Measurements from ENCODE around the gene OTOR.

The OTOR gene

GRCh38 chr20:16748308-16748900, at the start of gene OTOR:
OTOR (plus strand) TSS chr20:16748358; CDS start chr20:16748402, 44 bp downstream.
- no peak for DNase-seq

DNA sequence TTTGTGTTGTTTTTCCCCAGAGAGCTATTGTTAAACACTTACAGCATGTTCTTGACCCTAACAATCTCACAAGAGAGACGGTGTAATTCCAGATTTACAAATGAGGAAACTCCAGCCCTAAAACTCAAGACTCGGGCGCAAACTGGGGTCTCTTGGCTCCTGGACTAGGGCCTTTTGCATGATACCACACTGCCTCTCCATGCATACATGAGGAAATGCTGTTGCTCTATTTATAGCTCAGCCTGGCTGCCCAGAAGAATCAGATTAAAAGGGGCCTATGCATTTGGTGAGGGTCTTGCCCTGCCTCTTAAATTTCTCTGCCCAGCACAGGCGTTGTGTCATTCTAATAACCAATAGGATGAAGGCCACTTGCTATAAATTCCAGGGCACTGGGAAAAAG, 48.9 kb upstream of the OTOR start:
- DNase-seq = no peak

DNA sequence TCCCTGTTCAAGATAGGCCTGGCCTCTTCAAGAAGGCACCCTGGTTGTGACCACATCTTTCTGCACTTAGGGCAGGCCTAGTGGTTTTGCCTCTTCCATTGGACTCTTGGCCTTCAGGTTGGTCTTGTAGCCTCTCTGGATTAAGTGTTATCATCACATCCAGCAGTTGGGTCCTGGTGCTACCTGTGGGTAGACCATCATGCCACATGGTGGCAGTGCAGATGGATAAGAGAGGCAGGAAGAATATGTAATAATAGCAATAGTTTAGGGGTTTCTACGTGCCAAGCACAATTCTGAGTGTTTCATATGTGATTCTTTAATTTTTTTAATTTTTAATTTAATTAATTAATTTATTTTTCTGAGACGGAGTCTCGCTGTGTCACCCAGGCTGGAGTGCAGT, 46.9 kb upstream of the OTOR start:
- peak; percentile 23 for DNase-seq

DNA sequence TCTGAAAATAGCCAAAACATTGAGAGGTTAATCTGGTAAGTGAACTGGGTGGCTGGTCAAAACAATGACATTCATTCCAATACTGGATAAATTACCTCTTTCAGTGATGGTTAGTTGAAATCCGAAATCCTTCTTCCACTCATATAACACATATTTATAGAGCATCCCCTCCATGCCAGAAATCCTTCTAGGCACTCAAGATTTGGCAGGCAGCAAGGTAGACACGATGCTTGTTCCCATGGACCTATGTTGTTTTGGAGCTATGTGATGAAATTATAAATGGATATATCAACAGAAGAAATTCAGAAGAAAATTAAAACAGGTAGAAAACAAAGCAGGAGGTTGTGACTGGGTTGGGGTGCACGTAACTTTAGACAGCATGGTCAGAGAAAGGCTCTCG, 44.6 kb upstream of the OTOR start:
- DNase-seq = no peak

- peak; percentile 7 for DNase-seq
Measured at GRCh38 chr20:16707674-16708073, 40.5 kb upstream of the OTOR start.

DNA sequence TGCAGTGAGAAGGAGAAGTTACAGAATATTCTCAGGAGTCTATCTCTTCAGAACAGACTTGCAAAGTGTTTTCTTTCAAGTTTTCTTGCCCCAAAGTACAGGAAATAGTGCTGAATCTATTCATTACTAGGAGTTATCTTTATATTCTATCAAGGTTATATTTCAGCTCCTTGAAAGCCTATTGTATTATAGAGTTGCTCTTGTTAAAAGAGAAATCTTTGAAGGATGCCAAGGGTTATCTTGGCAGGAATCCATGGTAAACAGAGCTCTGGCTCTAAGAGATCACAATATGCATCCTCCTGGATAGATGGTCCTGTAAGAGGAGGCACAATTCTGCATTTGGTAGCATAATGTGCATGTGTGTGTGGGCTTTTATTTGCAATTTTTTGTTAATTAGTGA, 39.6 kb upstream of the OTOR start:
- DNase-seq = no peak

- no peak for DNase-seq
Measured at GRCh38 chr20:16709017-16709416, 39.1 kb upstream of the OTOR start.

GRCh38 chr20:16710781-16711180, 37.4 kb upstream of the OTOR start:
- DNase-seq = no peak

- no peak for DNase-seq
Measured at GRCh38 chr20:16711661-16712258, 36.4 kb upstream of the OTOR start.

DNA sequence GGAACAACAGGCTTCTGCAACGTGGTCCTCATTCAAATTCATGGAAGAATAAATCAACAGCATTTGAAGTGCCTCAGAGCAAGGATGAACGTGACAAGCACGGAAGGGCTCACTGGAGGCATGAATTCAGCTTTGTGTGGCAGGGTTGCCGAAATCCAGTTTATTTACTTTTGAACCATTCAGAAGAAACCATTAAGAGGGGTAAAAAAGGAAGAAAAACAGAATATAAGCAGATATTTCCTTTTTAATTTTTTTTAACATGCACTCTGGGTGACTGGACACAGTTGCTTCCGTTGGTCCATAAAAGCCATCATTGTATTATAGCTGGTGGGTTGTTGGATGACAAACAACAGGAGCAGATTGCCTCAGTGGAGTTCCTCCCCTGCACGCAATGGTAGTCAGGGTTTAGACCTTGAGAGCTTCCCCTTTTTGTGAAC, 35.6 kb upstream of the OTOR start:
- DNase-seq = no peak

GRCh38 chr20:16713066-16713465, 35.1 kb upstream of the OTOR start:
- DNase-seq = no peak

GRCh38 chr20:16714242-16714641, 33.9 kb upstream of the OTOR start:
- DNase-seq = no peak

DNA sequence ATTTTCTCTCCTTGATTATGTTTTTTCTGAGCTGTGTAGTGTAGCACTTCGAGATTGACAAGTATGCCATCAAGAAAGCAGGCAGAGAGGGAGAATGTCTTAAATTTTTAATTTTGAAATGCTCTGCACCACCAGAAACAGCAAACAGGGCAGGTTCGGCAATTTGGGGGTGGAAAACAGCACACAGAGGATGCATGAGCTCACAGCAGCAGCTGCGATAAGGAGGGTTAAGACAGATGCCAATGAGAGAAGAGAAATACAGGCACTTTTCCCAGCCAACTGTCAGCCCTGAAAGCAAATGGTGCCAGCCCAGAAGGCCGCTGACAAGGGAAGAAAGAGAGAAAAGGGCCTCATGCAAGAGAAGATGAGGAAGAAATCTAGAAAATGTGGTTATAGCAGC, 33.4 kb upstream of the OTOR start:
- no peak for DNase-seq

GRCh38 chr20:16719421-16719820, 28.7 kb upstream of the OTOR start:
- DNase-seq = no peak

- DNase-seq = no peak
Measured at GRCh38 chr20:16729080-16729479, 19.1 kb upstream of the OTOR start.

DNA sequence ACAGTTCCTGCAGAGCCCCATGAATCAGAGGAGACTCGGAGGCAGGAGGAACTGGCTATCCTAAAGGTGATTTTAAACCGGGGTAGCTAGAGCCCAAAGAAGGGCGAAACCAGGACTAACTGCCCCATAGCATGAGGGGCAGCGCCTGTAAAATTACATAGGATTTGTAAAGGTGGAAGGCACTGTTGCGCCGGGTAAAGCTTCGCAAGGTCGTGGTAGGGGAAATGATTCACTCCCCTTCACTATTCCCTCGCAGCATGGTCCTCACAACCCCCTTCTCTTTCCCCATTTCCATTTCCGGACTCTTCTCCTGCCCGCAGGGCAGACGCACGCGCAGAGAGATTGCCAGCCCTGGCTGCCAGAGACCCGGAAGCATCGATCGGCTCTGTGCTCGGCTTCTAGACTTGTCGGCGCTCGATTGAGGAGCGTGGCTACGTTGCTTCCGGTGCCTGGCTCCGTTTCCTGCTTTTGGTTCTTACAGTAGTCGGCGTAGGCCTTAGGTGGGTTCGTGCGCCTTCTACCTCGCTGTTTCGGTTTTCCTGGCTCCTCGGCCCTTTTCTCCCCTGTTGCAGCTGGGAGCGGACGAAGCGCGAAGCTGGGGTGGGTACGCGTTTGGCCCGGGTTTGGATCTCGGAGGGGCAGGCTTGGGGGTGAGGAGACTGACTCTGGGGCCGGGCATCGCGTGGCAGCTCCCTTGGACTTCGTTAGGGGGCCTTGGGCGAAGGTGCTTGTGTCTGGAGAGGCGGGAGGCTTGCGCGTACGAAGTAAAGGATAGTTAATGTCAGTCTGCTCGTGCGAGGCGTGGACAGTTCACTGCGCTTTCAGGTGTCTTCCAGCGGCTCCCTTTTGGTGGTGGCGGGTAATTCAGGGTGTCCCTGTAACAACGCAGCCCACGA, 18.3 kb upstream of the OTOR start, which contains the start of gene SNRPB2:
SNRPB2 (plus strand) TSS at position 462 of the 896 bp plus-strand sequence. CDS start 1,677 bp downstream, outside the sequence.
- peak; percentile 93 for DNase-seq

- DNase-seq = no peak
Measured at GRCh38 chr20:16732506-16733152, 15.5 kb upstream of the OTOR start.

DNA sequence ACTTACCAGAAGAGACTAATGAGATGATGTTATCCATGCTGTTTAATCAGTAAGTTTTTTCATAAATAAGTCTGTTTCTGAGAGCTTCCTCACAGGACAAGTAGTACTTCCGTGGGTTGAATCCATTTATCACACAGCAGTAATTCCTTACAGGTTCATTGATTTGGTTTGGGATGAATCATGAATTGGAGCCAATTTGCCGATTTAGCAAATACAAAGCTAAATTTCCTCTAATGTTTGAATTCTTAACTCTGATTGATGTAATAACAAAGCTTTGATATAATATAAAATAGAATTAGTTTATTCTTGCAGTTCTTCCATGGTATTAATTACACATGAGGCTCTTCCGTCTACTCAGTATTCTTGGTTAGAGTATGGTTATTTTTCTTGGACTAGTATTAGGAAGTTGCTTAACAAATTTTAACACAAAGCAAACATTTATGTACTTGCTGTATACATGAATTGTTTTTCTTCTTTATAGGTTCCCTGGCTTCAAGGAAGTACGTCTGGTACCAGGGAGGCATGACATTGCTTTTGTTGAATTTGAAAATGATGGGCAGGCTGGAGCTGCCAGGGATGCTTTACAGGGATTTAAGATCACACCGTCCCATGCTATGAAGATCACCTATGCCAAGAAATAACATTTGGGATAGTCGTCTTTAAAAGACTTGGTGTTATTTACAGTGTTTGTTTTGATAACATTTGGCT, 7.6 kb upstream of the OTOR start:
- no peak for DNase-seq

DNA sequence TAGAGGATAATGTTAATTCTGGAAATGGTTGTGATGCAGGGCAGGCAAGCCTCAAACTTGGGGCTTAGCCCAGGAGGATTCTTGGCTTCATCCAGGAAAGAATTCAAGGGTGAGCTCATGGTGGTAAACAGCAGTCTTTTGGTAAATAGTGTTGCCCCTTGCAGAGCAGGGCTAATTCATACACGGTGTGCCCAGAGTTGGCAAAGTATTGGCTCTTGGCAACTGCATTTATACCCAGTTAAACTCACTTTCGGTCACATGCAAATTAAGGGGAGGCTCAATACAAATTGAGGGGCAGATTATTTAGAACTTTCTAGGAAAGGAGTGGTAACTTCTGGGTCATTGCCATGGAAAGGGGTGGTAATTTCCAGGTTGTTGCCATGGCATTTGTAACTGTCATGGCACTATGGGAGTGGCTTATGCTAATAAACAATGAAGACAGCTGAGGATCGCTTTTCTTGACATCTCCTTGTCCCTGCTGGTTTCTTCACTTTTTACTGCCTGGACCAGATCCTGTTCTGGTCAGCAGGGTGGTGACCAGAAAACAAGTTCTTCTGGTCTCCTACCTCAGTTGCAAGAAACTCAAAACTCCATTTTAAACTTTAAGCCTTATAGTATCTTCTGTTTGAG, 3.9 kb upstream of the OTOR start:
- no peak for DNase-seq

DNA sequence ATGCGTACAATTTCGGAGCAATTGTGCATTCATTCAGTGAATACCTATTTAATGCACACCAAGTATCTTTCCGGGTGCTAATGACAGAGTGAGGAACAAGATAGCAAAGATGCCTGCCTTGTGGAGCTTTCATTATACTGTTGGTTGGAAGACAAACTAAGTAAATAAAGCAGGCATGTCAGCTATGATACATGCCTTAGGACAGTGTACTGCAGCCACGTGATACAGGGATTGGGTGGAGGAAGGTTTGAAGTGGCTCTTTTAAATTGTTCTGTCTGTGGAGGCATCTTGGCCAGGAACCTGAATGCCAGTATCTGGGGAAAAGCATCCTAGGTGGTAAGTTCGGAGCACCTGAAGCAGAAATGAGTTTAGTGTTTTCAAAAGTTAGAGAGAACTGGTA, 3.0 kb upstream of the OTOR start:
- DNase-seq = no peak

DNA sequence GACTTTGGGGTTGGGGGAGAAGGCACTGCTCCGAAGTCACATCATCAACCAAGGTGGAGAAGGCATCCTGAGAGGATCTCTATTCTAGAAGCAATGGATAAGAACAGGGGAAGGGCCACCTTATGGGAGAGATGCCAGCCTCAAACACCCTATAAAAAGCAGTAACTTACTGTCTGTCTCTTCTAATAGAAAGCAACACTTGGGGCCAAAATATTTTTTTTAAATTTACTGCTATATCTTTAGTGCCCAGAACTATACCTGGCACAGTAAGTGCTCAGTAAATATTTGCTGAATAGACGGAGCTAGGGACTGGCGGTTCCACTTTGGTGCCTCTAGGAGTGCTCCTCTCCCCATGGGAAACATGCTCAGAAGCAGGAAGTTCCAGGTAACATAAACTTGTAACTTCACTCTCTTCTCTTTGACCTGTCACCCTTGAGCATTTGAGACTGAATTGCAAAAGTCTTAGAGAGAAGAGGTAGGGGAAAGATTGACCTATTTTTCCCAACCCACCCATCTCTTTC, 807 bp upstream of the OTOR start:
- DNase-seq = no peak

DNA sequence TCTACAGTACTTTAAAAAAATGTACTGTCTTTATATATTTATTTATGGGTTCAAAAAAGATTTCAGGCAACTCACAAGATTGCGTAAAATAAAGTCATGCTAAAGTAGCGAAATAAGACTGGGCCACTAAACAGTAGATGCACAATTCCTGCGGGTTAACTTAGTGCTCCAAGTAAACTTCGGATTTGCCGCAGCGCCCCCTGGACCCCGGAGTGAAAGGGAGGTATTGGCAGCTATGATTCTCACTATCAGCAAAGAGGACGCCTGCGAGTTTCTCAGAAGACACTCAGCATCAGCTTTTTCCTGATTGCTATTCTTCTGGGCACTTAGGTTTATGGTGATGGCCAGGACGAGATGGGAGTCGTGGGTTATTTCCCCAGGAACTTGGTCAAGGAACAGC, 1.4 kb downstream of the OTOR start:
- DNase-seq = no peak
